ENCODE results near the gene OR51A7. TPM values are rescaled to one million over a fixed set of nuclear protein-coding genes. Genes with fewer than 3 reads are reported as not detected.
"Not testable (repeated sequence)": the region's sequence is repeated elsewhere in the genome, so short reads cannot be mapped to it uniquely, and the experiment has no call there.

Gene OR51A7
- total RNA-seq, 2 experiments from 2014 or later = not detected

- H3K27me3 Mint-ChIP-seq = no peaks in the 10 kb centered on the region
- POLR2A ChIA-PET = no interaction called here
- no peak for DNase-seq
- H3K4me1 Mint-ChIP-seq = no peaks in the 10 kb centered on the region
- CTCF ChIA-PET = no interaction called here
- H3K36me3 Mint-ChIP-seq (ENCODE audit: low read depth) = no peaks in the 10 kb centered on the region
- H3K4me3 Mint-ChIP-seq = no peak overlapping the region
- H3K9me3 Mint-ChIP-seq = no peaks in the 10 kb centered on the region
- H3K27ac Mint-ChIP-seq = no peak overlapping the region
Measured at GRCh38 chr11:4916581-4916980, 13.0 kb downstream of the OR51A7 start.

- H3K4me3 Mint-ChIP-seq = no peak within 1 kb of the TSS
- no peak within 1 kb of the TSS for H3K27ac Mint-ChIP-seq
- no peak for DNase-seq
- no peaks in the 10 kb centered on the region for H3K36me3 Mint-ChIP-seq (ENCODE audit: low read depth)
- ChIA-PET CTCF (no interaction called here), POLR2A (no interaction called here)
- no peaks in the 10 kb centered on the region for H3K9me3 Mint-ChIP-seq
- H3K4me1 Mint-ChIP-seq = no peaks in the 10 kb centered on the region
- no peaks in the 10 kb centered on the region for H3K27me3 Mint-ChIP-seq
Measured at GRCh38 chr11:4919250-4919649, 15.7 kb downstream of the OR51A7 start, which contains the start of gene OR51G2. Gene OR51G2 (minus strand): TSS chr11:4919350. CDS start chr11:4915663, 3,687 bp downstream.

GRCh38 chr11:4921796-4922195 is 18.2 kb downstream of the OR51A7 start:
- no peaks in the 10 kb centered on the region for H3K4me1 Mint-ChIP-seq

GRCh38 chr11:4922304-4922703 is 18.7 kb downstream of the OR51A7 start:
- Mint-ChIP-seq H3K27ac (no peak overlapping the region), H3K27me3 (peaks cover 2% of the 10 kb centered on the region), H3K36me3 (ENCODE audit: low read depth) (no peaks in the 10 kb centered on the region), H3K4me3 (no peak overlapping the region), H3K9me3 (no peaks in the 10 kb centered on the region), H3K4me1 (no peaks in the 10 kb centered on the region)
- ChIA-PET POLR2A (no interaction called here), CTCF (no interaction called here)
- no peak for DNase-seq

More at GRCh38 chr11:4921796-4922195, 18.2 kb downstream of the OR51A7 start:
- Mint-ChIP-seq H3K9me3 (no peaks in the 10 kb centered on the region), H3K36me3 (ENCODE audit: low read depth) (no peaks in the 10 kb centered on the region), H3K27ac (no peak overlapping the region), H3K27me3 (peaks cover 2% of the 10 kb centered on the region), H3K4me3 (no peak overlapping the region)
- CTCF ChIA-PET = no interaction called here
- POLR2A ChIA-PET = no interaction called here
- no peak for DNase-seq

GRCh38 chr11:4924239-4924638 is 20.7 kb downstream of the OR51A7 start, which contains the start of gene OR51G1:
Gene OR51G1 (minus strand): TSS chr11:4924339. CDS start chr11:4924339, 0 bp downstream.
- Mint-ChIP-seq H3K9me3 (no peaks in the 10 kb centered on the region), H3K4me1 (no peaks in the 10 kb centered on the region), H3K27me3 (peaks cover 2% of the 10 kb centered on the region), H3K36me3 (ENCODE audit: low read depth) (no peaks in the 10 kb centered on the region), H3K4me3 (no peak within 1 kb of the TSS), H3K27ac (no peak within 1 kb of the TSS)
- POLR2A ChIA-PET = no interaction called here
- CTCF ChIA-PET = no interaction called here
- no peak for DNase-seq

- ChIA-PET CTCF (no interaction called here), POLR2A (no interaction called here)
- no peaks in the 10 kb centered on the region for H3K4me1 Mint-ChIP-seq
- DNase-seq = no peak
- H3K36me3 Mint-ChIP-seq (ENCODE audit: low read depth) = no peaks in the 10 kb centered on the region
- peaks cover 2% of the 10 kb centered on the region for H3K27me3 Mint-ChIP-seq
- no peaks in the 10 kb centered on the region for H3K9me3 Mint-ChIP-seq
- no peak overlapping the region for H3K27ac Mint-ChIP-seq
- no peak overlapping the region for H3K4me3 Mint-ChIP-seq
Measured at GRCh38 chr11:4926608-4927007, 23.0 kb downstream of the OR51A7 start.

- Mint-ChIP-seq H3K27me3 (no peaks in the 10 kb centered on the region), H3K4me1 (no peaks in the 10 kb centered on the region), H3K36me3 (ENCODE audit: low read depth) (no peaks in the 10 kb centered on the region), H3K4me3 (no peak overlapping the region), H3K27ac (no peak overlapping the region), H3K9me3 (no peaks in the 10 kb centered on the region)
- CTCF ChIA-PET = interaction anchor here (0.6 kb wide), 1 partner anchor 1409 kb away, joined by 3 read pairs; no protein-coding TSS in a partner anchor
- DNase-seq = no peak
- POLR2A ChIA-PET = no interaction called here
Measured at GRCh38 chr11:4932751-4933150, 29.2 kb downstream of the OR51A7 start.

- H3K4me1 Mint-ChIP-seq = no peaks in the 10 kb centered on the region
- H3K27ac Mint-ChIP-seq = no peak overlapping the region
- H3K36me3 Mint-ChIP-seq (ENCODE audit: low read depth) = no peaks in the 10 kb centered on the region
- H3K9me3 Mint-ChIP-seq = no peaks in the 10 kb centered on the region
- DNase-seq = no peak
- ChIA-PET CTCF (no interaction called here), POLR2A (no interaction called here)
- H3K27me3 Mint-ChIP-seq = no peaks in the 10 kb centered on the region
- no peak overlapping the region for H3K4me3 Mint-ChIP-seq
Measured at GRCh38 chr11:4936745-4937144, 33.2 kb downstream of the OR51A7 start.

GRCh38 chr11:4947505-4947904 is 43.9 kb downstream of the OR51A7 start, which contains the start of gene OR51A4:
Gene OR51A4 (minus strand): TSS chr11:4947605. CDS start chr11:4947100, 505 bp downstream.
- Mint-ChIP-seq H3K27ac (no peak within 1 kb of the TSS), H3K4me3 (no peak within 1 kb of the TSS), H3K27me3 (no peaks in the 10 kb centered on the region), H3K4me1 (no peaks in the 10 kb centered on the region), H3K36me3 (ENCODE audit: low read depth) (no peaks in the 10 kb centered on the region), H3K9me3 (no peaks in the 10 kb centered on the region)
- DNase-seq = no peak
- ChIA-PET CTCF (no interaction called here), POLR2A (no interaction called here)

- POLR2A ChIA-PET; H3K4me1 Mint-ChIP-seq; H3K9me3 Mint-ChIP-seq; H3K27ac Mint-ChIP-seq; DNase-seq; H3K4me3 Mint-ChIP-seq; H3K36me3 Mint-ChIP-seq (ENCODE audit: low read depth); CTCF ChIA-PET; H3K27me3 Mint-ChIP-seq: not testable (repeated sequence)
Measured at GRCh38 chr11:4955613-4956012, 52.0 kb downstream of the OR51A7 start, which contains the start of gene OR51A2. Gene OR51A2 (minus strand): TSS chr11:4955713. CDS start chr11:4955713, 0 bp downstream.

GRCh38 chr11:4957396-4957795 is 53.8 kb downstream of the OR51A7 start:
- H3K27ac Mint-ChIP-seq = no peak overlapping the region
- no peaks in the 10 kb centered on the region for H3K9me3 Mint-ChIP-seq
- CTCF ChIA-PET = no interaction called here
- H3K36me3 Mint-ChIP-seq (ENCODE audit: low read depth) = no peaks in the 10 kb centered on the region
- POLR2A ChIA-PET = no interaction called here
- H3K4me3 Mint-ChIP-seq = no peak overlapping the region
- H3K27me3 Mint-ChIP-seq = no peaks in the 10 kb centered on the region
- H3K4me1 Mint-ChIP-seq = no peaks in the 10 kb centered on the region
- no peak for DNase-seq

Other genes starting within 250 kb of the OR51A7 start
- not detected for gene OR51E2, start 205.9 kb upstream of the OR51A7 start, total RNA-seq
- not detected for gene MMP26, start 199.0 kb upstream of the OR51A7 start, total RNA-seq
- not detected for gene OR51F1, start 133.8 kb upstream of the OR51A7 start, total RNA-seq
- not detected for gene OR52R1, start 99.4 kb upstream of the OR51A7 start, total RNA-seq
- not detected for gene OR51F2, start 82.5 kb upstream of the OR51A7 start, total RNA-seq
- gene OR51S1, start 54.6 kb upstream of the OR51A7 start, total RNA-seq = not detected
- gene OR51T1, start 21.9 kb upstream of the OR51A7 start, total RNA-seq = not detected
- gene OR51G2, start 15.6 kb downstream of the OR51A7 start, total RNA-seq = not detected
- gene OR51G1, start 20.6 kb downstream of the OR51A7 start, total RNA-seq = not detected
- gene OR51A4, start 43.8 kb downstream of the OR51A7 start, total RNA-seq = not detected
- gene OR51A2, start 51.9 kb downstream of the OR51A7 start, total RNA-seq = not detected
- not detected for gene OR51L1, start 91.1 kb downstream of the OR51A7 start, total RNA-seq
- not detected for gene OR52J3, start 142.7 kb downstream of the OR51A7 start, total RNA-seq
- gene OR52E2, start 155.8 kb downstream of the OR51A7 start, total RNA-seq = not detected
- gene OR52E1, start 165.8 kb downstream of the OR51A7 start, total RNA-seq = not detected
- not detected for gene OR52A5, start 234.6 kb downstream of the OR51A7 start, total RNA-seq

Measured in activated CD4-positive, alpha-beta T cell treated with anti-CD3 and anti-CD28 coated beads, Interleukin-2, amount 10 ng/mL, durations not matched to agents 7 days and 5 days (primary cell).